OCI-LY3 (cell line): Measurements from ENCODE around the gene ARSG.

Source experiments
- CTCF ChIP-seq: fragments of 200-600, 300-600 bp; sonication (generic); IDR thresholded peaks from 2 replicates; pipeline ENCODE4 v1.5.1; 2014; ENCODE audit warnings: antibody characterized with exemption, low read length, low read depth
- EZH2phosphoT487 ChIP-seq: fragments of 200-600 bp; shearing (Covaris generic); IDR thresholded peaks from 2 replicates; pipeline ENCODE4 v1.6.1; 2018; ENCODE audit warnings: antibody characterized with exemption, mixed run types, low read depth

GRCh38 chr17:68375566-68375965, 84.3 kb downstream of the ARSG start:
- TF ChIP-seq CTCF: no peak
- no peak for TF ChIP-seq EZH2phosphoT487
